HEK293T (cell line): ENCODE data around the gene KLRK1.

ENCODE experiments used
- ARNT ChIP-seq: fragments of 450-650 bp; IDR thresholded peaks from 2 replicates; pipeline ENCODE4 v1.6.1; 2017; ENCODE audit warnings: mild to moderate bottlenecking
- BHLHE40 ChIP-seq: fragments of 450-650 bp; IDR thresholded peaks from 2 replicates; pipeline ENCODE4 v1.6.1; 2016; ENCODE audit warnings: mild to moderate bottlenecking, moderate library complexity, borderline replicate concordance
- CTBP1 ChIP-seq: fragments of 450-650 bp; IDR thresholded peaks from 2 replicates; pipeline ENCODE4 v1.6.1; 2016; ENCODE audit warnings: borderline replicate concordance
- FOXA1 ChIP-seq: fragments of 450-650 bp; IDR thresholded peaks from 2 replicates; pipeline ENCODE4 v1.6.1; 2016; ENCODE audit warnings: mild to moderate bottlenecking
- FOXK2 ChIP-seq: fragments of 450-650 bp; IDR thresholded peaks from 2 replicates; pipeline ENCODE4 v1.6.1; 2016; ENCODE audit warnings: mild to moderate bottlenecking
- FOXM1 ChIP-seq: fragments of 450-650 bp; IDR thresholded peaks from 2 replicates; pipeline ENCODE4 v1.6.1; 2017; ENCODE audit warnings: mild to moderate bottlenecking, borderline replicate concordance
- HDGF ChIP-seq: fragments of 450-650 bp; IDR thresholded peaks from 2 replicates; pipeline ENCODE4 v1.6.1; 2017; ENCODE audit warnings: antibody characterized with exemption, borderline replicate concordance
- L3MBTL2 ChIP-seq: fragments of 450-650 bp; conservative IDR thresholded peaks from 2 replicates; pipeline ENCODE4 v1.6.1; 2016; ENCODE audit warnings: mild to moderate bottlenecking
- LEF1 ChIP-seq: fragments of 450-650 bp; IDR thresholded peaks from 2 replicates; pipeline ENCODE4 v1.6.1; 2017; ENCODE audit warnings: mild to moderate bottlenecking, borderline replicate concordance
- PKNOX1 ChIP-seq: fragments of 450-650 bp; IDR thresholded peaks from 2 replicates; pipeline ENCODE4 v1.6.1; 2016
- SP1 ChIP-seq: fragments of 450-650 bp; IDR thresholded peaks from 2 replicates; pipeline ENCODE4 v1.6.1; 2017
- SUZ12 ChIP-seq: fragments of 450-650 bp; IDR thresholded peaks from 2 replicates; pipeline ENCODE4 v1.6.1; 2016; ENCODE audit warnings: mild to moderate bottlenecking
- TARDBP ChIP-seq: fragments of 450-650 bp; IDR thresholded peaks from 2 replicates; pipeline ENCODE4 v1.6.1; 2016
- ZNF384 ChIP-seq: fragments of 450-650 bp; IDR thresholded peaks from 2 replicates; pipeline ENCODE4 v1.6.1; 2016

GRCh38 chr12:10386857-10387256, 3.0 kb downstream of the KLRK1 start:
- TF ChIP-seq BHLHE40 (no peak), SP1 (no peak), TARDBP (no peak), FOXA1 (no peak), FOXK2 (no peak), PKNOX1 (no peak), LEF1 (no peak), L3MBTL2 (no peak), SUZ12 (no peak), ZNF384 (no peak), FOXM1 (no peak), HDGF (no peak), ARNT (no peak), CTBP1 (no peak)
